Spleen (tissue), 11 donors: ENCODE data around the gene IFT43. TPM values are rescaled to one million over a fixed set of nuclear protein-coding genes. Genes with fewer than 3 reads are reported as not detected.

Experiments
- DNase-seq: peaks from one replicate; pipeline ENCODE4 v3.0.0-alpha.2; 2020
- H3K27ac ChIP-seq, 8 donors: fragments of 200-600 bp; sonication (generic) in 7 of 8; 1 replicate in 4 of 8; 2 replicates in 4 of 8; pipeline versions ENCODE4 v1.5.0 to v1.8.0; 2016 to 2021; ENCODE audit warnings: inconsistent platforms in 4 of 8, mild to moderate bottlenecking in 4 of 8, moderate library complexity in 1 of 8
- H3K27me3 ChIP-seq, 7 donors: fragments of 200-600 bp; sonication (generic) in 6 of 7; replicated peaks in 1 of 7; 1 replicate in 4 of 7; 2 replicates in 3 of 7; pipeline versions ENCODE4 v1.5.0 to v1.8.0; 2016 to 2021; ENCODE audit warnings: inconsistent platforms in 3 of 7, mild to moderate bottlenecking in 1 of 7
- H3K36me3 ChIP-seq, 6 donors: fragments of 200-600 bp; sonication (generic) in 5 of 6; 1 replicate in 4 of 6; 2 replicates in 2 of 6; pipeline versions ENCODE4 v1.5.0 to v1.8.0; 2016 to 2021; ENCODE audit warnings: inconsistent platforms in 2 of 6
- H3K4me1 ChIP-seq, 6 donors: fragments of 200-600 bp; sonication (generic) in 5 of 6; 1 replicate in 3 of 6; 2 replicates in 3 of 6; pipeline versions ENCODE4 v1.5.0 to v1.8.0; 2016 to 2021; ENCODE audit warnings: inconsistent platforms in 3 of 6
- H3K4me3 ChIP-seq, 8 donors: fragments of 200-600 bp; sonication (generic) in 7 of 8; 1 replicate in 4 of 8; 2 replicates in 4 of 8; pipeline versions ENCODE4 v1.5.0 to v1.8.0; 2016 to 2021; ENCODE audit warnings: inconsistent platforms in 4 of 8, mild to moderate bottlenecking in 4 of 8, moderate library complexity in 2 of 8
- H3K9me3 ChIP-seq, 8 donors: fragments of 200-600 bp; sonication (generic) in 7 of 8; 1 replicate in 4 of 8; 2 replicates in 4 of 8; pipeline versions ENCODE4 v1.5.0 to v1.8.0; 2016 to 2021; ENCODE audit warnings: inconsistent platforms in 4 of 8
- POLR2A ChIP-seq, 3 donors: fragments of 450-650 bp; IDR thresholded peaks; one replicate each; pipeline ENCODE4 v1.5.1; 2017; ENCODE audit warnings: antibody characterized with exemption in 3 of 3, mild to moderate bottlenecking in 1 of 3
- POLR2AphosphoS5 ChIP-seq, 3 donors: sonication (generic); formaldehyde crosslinking; IDR thresholded peaks; one replicate each; pipeline ENCODE4 v1.5.1; 2017; ENCODE audit warnings: antibody characterized with exemption in 3 of 3
- WGBS, 5 donors: extraction: QIAGEN DNeasy Blood & Tissue Kit in 3 of 5; methylation state at CpG; one replicate each; pipeline versions ENCODE4 v1.1.5 to v1.1.7; 2013 to 2018; 5-methylcytosine and 5-hydroxymethylcytosine counted together
- intact Hi-C: fragments of 100-400 bp; cut with DNase I; formaldehyde crosslinking; loops from one replicate; pipeline ENCODE4 v1.15.0; 2023; ENCODE audit warnings: low total_unique reads
- polyA plus RNA-seq, 3 donors: library from polyadenylated mRNA; stranded (reverse); fragments of 200-250 nt; gene quantifications; one replicate each; pipeline ENCODE4 v1.2.1, GENCODE V29; 2013
- total RNA-seq, 7 donors: library from RNA; depleted of rRNA in 3 of 7; stranded (reverse); fragments of >200 nt in 3 of 7; fragmentation: NEBNext Ultra II Directional in 4 of 7; extraction: Animal tissue kit (Norgen Biotek cat#: 25700) in 4 of 7; gene quantifications; one replicate each; pipeline versions ENCODE4 v1.1.0 to v1.2.1, GENCODE V29; 2016 to 2021
- TF ChIP-seq, protein P1 (sequence below), 11 experiments: fragments of 200-600 bp in 7 of 11; fragments of 450-650 bp in 4 of 11; sonication (generic) in 4 of 11; IDR thresholded peaks in 8 of 11; conservative IDR thresholded peaks in 3 of 11; 1 replicate in 7 of 11; 2 replicates in 4 of 11; pipeline versions ENCODE4 v1.4.0 to v1.8.0; 2016 to 2021; ENCODE audit warnings: antibody characterized with exemption in 11 of 11, inconsistent platforms in 4 of 11, mild to moderate bottlenecking in 1 of 11
- donor health status: healthy with polysubstance abuse.
- donor health status: DM: no; HTN: no; CAD: no; lungs with moderate emphysema.
- donor health status: DM: no; HTN: no; CAD: no.
- donor health status: Bipolar disorder and iron deficiency.
- donor health status: healthy.
- donor health status: DM: no; HTN: no; CAD: no.
- donor health status: DM: yes; HTN: yes; CAD: no.

IFT43 gene
- total and polyA plus RNA-seq, 10 donors: 19.8 to 39.9 (median 27.4) TPM

DNA sequence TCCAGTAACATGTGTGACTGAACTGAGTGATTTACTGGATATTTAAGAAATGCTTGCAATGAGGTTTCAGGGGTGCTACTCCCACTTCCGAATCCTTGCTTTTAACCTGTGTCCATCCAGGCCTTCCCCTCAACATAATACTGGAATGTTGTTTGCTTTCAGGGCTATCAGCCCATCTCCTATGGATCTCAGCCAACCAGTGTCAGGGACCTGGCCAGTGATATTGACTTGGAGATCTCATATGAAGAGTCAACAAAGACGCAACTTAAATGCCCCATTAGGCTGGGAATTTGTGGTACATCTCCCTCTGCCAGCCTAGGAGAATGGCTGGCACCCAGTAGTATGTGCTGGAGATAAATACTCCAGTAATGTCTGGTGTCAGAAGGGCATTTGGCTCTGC, 889 bp upstream of the IFT43 start:
- TF ChIP-seq, protein P1, sequence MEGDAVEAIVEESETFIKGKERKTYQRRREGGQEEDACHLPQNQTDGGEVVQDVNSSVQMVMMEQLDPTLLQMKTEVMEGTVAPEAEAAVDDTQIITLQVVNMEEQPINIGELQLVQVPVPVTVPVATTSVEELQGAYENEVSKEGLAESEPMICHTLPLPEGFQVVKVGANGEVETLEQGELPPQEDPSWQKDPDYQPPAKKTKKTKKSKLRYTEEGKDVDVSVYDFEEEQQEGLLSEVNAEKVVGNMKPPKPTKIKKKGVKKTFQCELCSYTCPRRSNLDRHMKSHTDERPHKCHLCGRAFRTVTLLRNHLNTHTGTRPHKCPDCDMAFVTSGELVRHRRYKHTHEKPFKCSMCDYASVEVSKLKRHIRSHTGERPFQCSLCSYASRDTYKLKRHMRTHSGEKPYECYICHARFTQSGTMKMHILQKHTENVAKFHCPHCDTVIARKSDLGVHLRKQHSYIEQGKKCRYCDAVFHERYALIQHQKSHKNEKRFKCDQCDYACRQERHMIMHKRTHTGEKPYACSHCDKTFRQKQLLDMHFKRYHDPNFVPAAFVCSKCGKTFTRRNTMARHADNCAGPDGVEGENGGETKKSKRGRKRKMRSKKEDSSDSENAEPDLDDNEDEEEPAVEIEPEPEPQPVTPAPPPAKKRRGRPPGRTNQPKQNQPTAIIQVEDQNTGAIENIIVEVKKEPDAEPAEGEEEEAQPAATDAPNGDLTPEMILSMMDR (IDR thresholded peaks at IDR 0.05 in 8 of 11, conservative IDR thresholded peaks at IDR 0.05 in 3 of 11): no peak
- TF ChIP-seq POLR2AphosphoS5 (IDR thresholded peaks at IDR 0.05) (no peak), POLR2A (IDR thresholded peaks at IDR 0.05) (no peak)
- intact Hi-C loops: loop anchor here (5.0 kb wide), 1 partner anchor 272 kb away; no protein-coding TSS in a partner anchor
- peaks cover 0 to 2% (median 0%) of the 10 kb centered on the region in 6 donors for H3K36me3 ChIP-seq
- H3K9me3 ChIP-seq: no peaks in the 10 kb centered on the region
- H3K27ac ChIP-seq: peak overlapping the region in 1 of 8 donors; percentile 92
- WGBS, 5 donors: 85 to 94% (median 87%) methylated on average over 2 of the region's 2 CpGs
- H3K4me3 ChIP-seq: no peak overlapping the region
- H3K27me3 ChIP-seq: no peaks in the 10 kb centered on the region
- no peak for DNase-seq
- H3K4me1 ChIP-seq: peaks cover 8 to 84% (median 63%) of the 10 kb centered on the region in 6 donors

DNA sequence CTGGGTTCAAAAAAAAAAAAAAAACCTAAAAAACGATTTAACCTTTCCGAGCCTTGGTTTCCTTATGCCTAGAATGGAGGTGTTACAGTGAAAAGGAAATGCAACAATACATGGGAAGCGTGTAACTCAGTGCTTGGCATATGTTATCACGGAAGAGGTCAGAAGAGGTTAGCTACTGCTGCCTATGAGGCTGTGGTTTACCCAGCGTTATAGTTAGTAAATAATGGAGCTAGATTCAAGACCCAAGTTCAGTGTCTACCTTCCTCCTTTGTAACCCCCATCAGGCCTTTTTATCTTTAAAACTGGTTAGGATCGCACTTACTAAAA, 839 bp downstream of the IFT43 start:
- no peaks in the 10 kb centered on the region for H3K9me3 ChIP-seq
- H3K4me3 ChIP-seq: peak overlapping the region; percentile 83 to 99 (median 94)
- peak overlapping the region in 7 of 8 donors; percentile 82 to 92 (median 89) for H3K27ac ChIP-seq
- peaks cover 0 to 16% (median 0%) of the 10 kb centered on the region in 6 donors for H3K36me3 ChIP-seq
- no peaks in the 10 kb centered on the region for H3K27me3 ChIP-seq
- 31 to 46% (median 40%) methylated on average over 6 of the region's 6 CpGs for WGBS, 5 donors
- intact Hi-C loops: no loop called here
- TF ChIP-seq POLR2A (IDR thresholded peaks at IDR 0.05) (no peak), POLR2AphosphoS5 (IDR thresholded peaks at IDR 0.05) (no peak)
- TF ChIP-seq, protein P1 (IDR thresholded peaks at IDR 0.05 in 8 of 11, conservative IDR thresholded peaks at IDR 0.05 in 3 of 11): no peak
- no peak for DNase-seq
- peaks cover 8 to 69% (median 51%) of the 10 kb centered on the region in 6 donors for H3K4me1 ChIP-seq

DNA sequence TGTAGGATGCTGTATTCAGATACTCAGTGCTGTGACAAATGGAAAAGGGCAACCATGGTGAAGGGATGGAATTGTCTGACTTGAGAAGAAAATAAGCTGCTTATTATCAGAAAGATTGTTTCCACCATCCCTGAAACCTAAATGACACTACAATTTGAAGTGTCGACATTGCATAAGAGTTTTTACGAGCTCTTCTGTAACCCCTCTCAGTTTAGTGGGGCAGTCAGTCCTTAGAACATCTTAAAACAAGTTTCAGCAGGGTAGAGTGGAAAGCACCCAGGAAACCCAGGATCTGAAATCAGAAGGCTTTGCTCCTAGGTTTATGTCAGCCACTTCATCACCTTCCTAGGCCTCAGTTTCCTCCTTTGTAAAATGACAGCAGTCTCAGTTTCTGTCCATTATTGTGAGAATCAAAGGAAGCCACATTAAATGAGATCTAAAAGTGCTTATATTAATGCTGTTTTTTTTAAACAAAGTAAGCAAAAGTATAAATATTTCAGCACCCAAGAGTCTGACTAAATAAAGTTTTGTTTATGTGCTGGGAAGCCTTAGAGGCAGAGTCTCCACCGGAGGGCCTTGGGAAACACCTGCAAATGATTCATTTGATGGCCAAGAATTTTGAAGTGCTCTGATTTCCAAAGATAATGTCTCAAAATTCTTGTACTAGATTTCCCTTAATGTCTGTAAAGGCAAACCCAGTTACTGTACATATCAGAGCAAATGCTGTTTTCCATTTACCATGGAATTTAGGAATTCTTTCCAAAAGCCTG, 1.8 kb downstream of the IFT43 start:
- TF ChIP-seq, protein P1 (IDR thresholded peaks at IDR 0.05 in 8 of 11, conservative IDR thresholded peaks at IDR 0.05 in 3 of 11): no peak
- TF ChIP-seq POLR2AphosphoS5 (IDR thresholded peaks at IDR 0.05) (no peak), POLR2A (IDR thresholded peaks at IDR 0.05) (no peak)
- intact Hi-C loops: no loop called here
- H3K27ac ChIP-seq: peak overlapping the region in 2 of 8 donors; percentile 69 to 81
- no peak overlapping the region for H3K4me3 ChIP-seq
- H3K4me1 ChIP-seq: peaks cover 8 to 61% (median 46%) of the 10 kb centered on the region in 6 donors
- H3K9me3 ChIP-seq: no peaks in the 10 kb centered on the region
- DNase-seq: no peak
- no peaks in the 10 kb centered on the region for H3K27me3 ChIP-seq
- WGBS, 5 donors: 76 to 87% (median 78%) methylated on average over 3 of the region's 3 CpGs
- H3K36me3 ChIP-seq: peaks cover 0 to 26% (median 4%) of the 10 kb centered on the region in 6 donors

DNA sequence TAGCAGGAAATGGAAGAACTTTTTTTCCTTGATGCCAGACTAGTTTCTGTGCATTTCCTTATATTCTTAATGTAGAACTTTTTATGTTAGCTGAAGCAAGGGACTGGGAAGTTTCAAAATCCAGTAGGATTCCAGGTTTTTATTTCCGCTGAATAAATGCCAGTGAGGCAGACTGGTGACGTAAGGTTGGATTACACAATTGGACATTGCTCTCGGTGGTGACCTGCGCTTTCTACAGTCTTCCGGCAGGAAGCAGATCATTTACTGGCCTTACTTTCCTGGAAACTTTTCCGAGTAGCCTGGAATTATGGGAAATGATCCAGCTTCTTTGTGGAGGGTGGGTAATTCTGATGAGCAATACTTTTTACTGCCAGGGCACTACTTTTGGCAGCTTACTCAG, 3.6 kb downstream of the IFT43 start:
- H3K27me3 ChIP-seq: no peaks in the 10 kb centered on the region
- DNase-seq: no peak
- peaks cover 8 to 60% (median 41%) of the 10 kb centered on the region in 6 donors for H3K4me1 ChIP-seq
- no peak overlapping the region for H3K4me3 ChIP-seq
- TF ChIP-seq, protein P1 (IDR thresholded peaks at IDR 0.05 in 8 of 11, conservative IDR thresholded peaks at IDR 0.05 in 3 of 11): no peak
- TF ChIP-seq POLR2AphosphoS5 (IDR thresholded peaks at IDR 0.05) (peak in 1 of 3 donors; percentile 87), POLR2A (IDR thresholded peaks at IDR 0.05) (no peak)
- 38 to 78% (median 43%) methylated on average over 6 of the region's 6 CpGs for WGBS, 5 donors
- H3K36me3 ChIP-seq: peaks cover 0 to 39% (median 6%) of the 10 kb centered on the region in 6 donors
- intact Hi-C loops: no loop called here
- H3K27ac ChIP-seq: peak overlapping the region; percentile 43 to 81 (median 54)
- no peaks in the 10 kb centered on the region for H3K9me3 ChIP-seq
